ENCODE data around the gene CIRBP. TPM values are rescaled to one million over a fixed set of nuclear protein-coding genes. Genes with fewer than 3 reads are reported as not detected.

Gene CIRBP
- polyA plus RNA-seq, 4 donors, result 704 to 940 (median 807) TPM

Other genes starting within 250 kb of the CIRBP start
- gene TMEM259, start 248.2 kb upstream of the CIRBP start, polyA plus RNA-seq (ENCODE audit: insufficient read length in 4 of 4), result 100 to 1,000 TPM in 1 of 4 donors, 10 to 100 TPM in 3; 88.4 to 138 (median 98.9) TPM
- gene RNU6-2, start 247.8 kb upstream of the CIRBP start, polyA plus RNA-seq (ENCODE audit: insufficient read length in 4 of 4), result not detected
- gene CNN2, start 242.7 kb upstream of the CIRBP start, polyA plus RNA-seq (ENCODE audit: insufficient read length in 4 of 4), result 100 to 1,000 TPM; 171 to 188 (median 182) TPM
- gene ABCA7, start 229.2 kb upstream of the CIRBP start, polyA plus RNA-seq (ENCODE audit: insufficient read length in 4 of 4), result 10 to 100 TPM in 1 of 4 donors, 1 to 10 TPM in 3; 2.7 to 10.6 (median 7.7) TPM
- 10 to 100 TPM in 1 of 4 donors, 1 to 10 TPM in 3; 8.2 to 14.4 (median 8.9) TPM for gene ARHGAP45, start 202.2 kb upstream of the CIRBP start, polyA plus RNA-seq (ENCODE audit: insufficient read length in 4 of 4)
- gene POLR2E, start 174.0 kb upstream of the CIRBP start, polyA plus RNA-seq (ENCODE audit: insufficient read length in 4 of 4), result 100 to 1,000 TPM; 106 to 154 (median 145) TPM
- gene GPX4, start 165.3 kb upstream of the CIRBP start, polyA plus RNA-seq (ENCODE audit: insufficient read length in 4 of 4), result 100 to 1,000 TPM; 141 to 267 (median 234) TPM
- gene SBNO2, start 95.1 kb upstream of the CIRBP start, polyA plus RNA-seq (ENCODE audit: insufficient read length in 4 of 4), result 10 to 100 TPM; 10.6 to 21.1 (median 15.1) TPM
- gene STK11, start 63.6 kb upstream of the CIRBP start, polyA plus RNA-seq (ENCODE audit: insufficient read length in 4 of 4), result 10 to 100 TPM; 44.9 to 65.2 (median 55.9) TPM
- 1 to 10 TPM; 1.4 to 3.5 (median 1.9) TPM for gene CBARP, start 31.3 kb upstream of the CIRBP start, polyA plus RNA-seq (ENCODE audit: insufficient read length in 4 of 4)
- gene ATP5F1D, start 27.6 kb upstream of the CIRBP start, polyA plus RNA-seq (ENCODE audit: insufficient read length in 4 of 4), result 100 to 1,000 TPM in 1 of 4 donors, 10 to 100 TPM in 3; 56.5 to 155 (median 92.1) TPM
- 10 to 100 TPM; 45.4 to 73.1 (median 48.0) TPM for gene MIDN, start 20.7 kb upstream of the CIRBP start, polyA plus RNA-seq (ENCODE audit: insufficient read length in 4 of 4)
- gene FAM174C, start 6.2 kb downstream of the CIRBP start, polyA plus RNA-seq (ENCODE audit: insufficient read length in 4 of 4), result 10 to 100 TPM; 13.3 to 29.7 (median 15.8) TPM
- gene EFNA2, start 16.5 kb downstream of the CIRBP start, polyA plus RNA-seq (ENCODE audit: insufficient read length in 4 of 4), result 1 to 10 TPM; 1.8 to 4.6 (median 3.1) TPM
- gene NDUFS7, start 114.6 kb downstream of the CIRBP start, polyA plus RNA-seq (ENCODE audit: insufficient read length in 4 of 4), result 10 to 100 TPM; 32.0 to 90.9 (median 46.4) TPM
- gene GAMT, start 132.2 kb downstream of the CIRBP start, polyA plus RNA-seq (ENCODE audit: insufficient read length in 4 of 4), result 10 to 100 TPM; 24.2 to 37.3 (median 30.3) TPM
- 100 to 1,000 TPM in 1 of 4 donors, 10 to 100 TPM in 3; 61.7 to 103 (median 80.9) TPM for gene DAZAP1, start 138.3 kb downstream of the CIRBP start, polyA plus RNA-seq (ENCODE audit: insufficient read length in 4 of 4)
- 100 to 1,000 TPM; 544 to 886 (median 605) TPM for gene RPS15, start 169.1 kb downstream of the CIRBP start, polyA plus RNA-seq (ENCODE audit: insufficient read length in 4 of 4)
- 1 to 10 TPM; 1.0 to 1.5 (median 1.2) TPM for gene APC2, start 180.8 kb downstream of the CIRBP start, polyA plus RNA-seq (ENCODE audit: insufficient read length in 4 of 4)
- gene C19orf25, start 209.9 kb downstream of the CIRBP start, polyA plus RNA-seq (ENCODE audit: insufficient read length in 4 of 4), result 10 to 100 TPM; 16.5 to 37.0 (median 21.9) TPM
- gene PCSK4, start 221.0 kb downstream of the CIRBP start, polyA plus RNA-seq (ENCODE audit: insufficient read length in 4 of 4), result 1 to 10 TPM; 2.1 to 9.8 (median 5.2) TPM
- gene REEP6, start 221.8 kb downstream of the CIRBP start, polyA plus RNA-seq (ENCODE audit: insufficient read length in 4 of 4), result 10 to 100 TPM in 2 of 4 donors, 1 to 10 TPM in 2; 2.2 to 23.5 (median 14.0) TPM
- gene ADAMTSL5, start 243.7 kb downstream of the CIRBP start, polyA plus RNA-seq (ENCODE audit: insufficient read length in 4 of 4), result 1 to 10 TPM in 2 of 4 donors, under 1 TPM in 2; 0.79 to 2.5 (median 0.96) TPM

Data from left renal pelvis (tissue), 4 donors.